Measurements from ENCODE around the gene RBM11. TPM values are rescaled to one million over a fixed set of nuclear protein-coding genes. Genes with fewer than 3 reads are reported as not detected.

RBM11 gene
- polyA plus RNA-seq, 1 of the 3 experiments (the other 2 are of a cell fraction): not detected

DNA sequence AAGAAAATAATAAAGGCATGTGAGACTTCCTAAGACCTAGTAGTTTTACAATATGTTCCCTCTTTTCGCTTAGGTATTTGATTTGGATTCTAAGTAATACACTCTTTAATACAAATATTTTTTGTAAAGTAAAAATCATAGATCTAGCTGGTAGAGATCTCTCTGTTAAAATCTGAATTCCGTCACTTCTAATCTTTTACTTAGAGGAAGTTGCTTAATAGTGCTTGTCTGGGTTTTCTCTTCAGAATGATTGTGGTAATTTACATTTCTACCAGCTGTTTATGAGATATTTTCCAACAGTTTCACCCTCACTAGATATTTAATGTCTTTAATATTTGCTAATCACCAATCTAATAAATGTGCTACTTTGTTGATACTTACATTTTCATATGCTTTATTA lies 23.3 kb downstream of the RBM11 start:
- Histone ChIP-seq H3K27me3 (ENCODE audit: insufficient read depth) (no peaks in the 10 kb centered on the region), H3K79me2 (ENCODE audit: insufficient read depth) (no peaks in the 10 kb centered on the region), H4K20me1 (ENCODE audit: insufficient read depth) (no peaks in the 10 kb centered on the region), H3K4me2 (no peak overlapping the region), H3K4me1 (ENCODE audit: control insufficient read depth in 1 of 2, insufficient read depth in 2 of 2, low read depth in 1 of 2, low read length in 1 of 2) (peaks cover 0 to 5% of the 10 kb centered on the region in 2 experiments; a peak in 1 of 4 replicates), H3K9me3 (no peaks in the 10 kb centered on the region), H3F3A (replicated peaks; ENCODE audit: insufficient read depth) (no peaks in the 10 kb centered on the region), H3K9me2 (no peaks in the 10 kb centered on the region), H3K4me3 (ENCODE audit: low read depth in 2 of 2, low read length in 1 of 2) (no peak overlapping the region), H2AFZ (ENCODE audit: low read depth) (no peak overlapping the region), H3K9ac (no peak overlapping the region), H3K36me3 (replicated peaks in 1 of 2; ENCODE audit: control insufficient read depth in 1 of 2, insufficient read depth in 2 of 2, low read length in 1 of 2) (no peaks in the 10 kb centered on the region), H3K27ac (ENCODE audit: low read depth in 2 of 2, low read length in 1 of 2) (no peak overlapping the region)
- ChIA-PET CTCF (interaction anchor here (1.5 to 4.5 kb wide), 2 partner anchors 15 to 20 kb away, joined by 7 to 13 read pairs; no protein-coding TSS in a partner anchor), POLR2A (no interaction called here)
- TF ChIP-seq CHD2 (IDR thresholded peaks at IDR 0.05; ENCODE audit: low read length, partially characterized antibody) (no peak), NFIC (IDR thresholded peaks at IDR 0.05; ENCODE audit: borderline replicate concordance) (no peak), FOXJ3 (CRISPR knock-in tag; IDR thresholded peaks at IDR 0.05) (no peak), POLR2AphosphoS5 (IDR thresholded peaks at IDR 0.05; ENCODE audit: low read depth, low read length) (no peak), ELF1 (IDR thresholded peaks at IDR 0.05) (no peak), MEF2A (IDR thresholded peaks at IDR 0.05; ENCODE audit: borderline replicate concordance, low read depth) (no peak), FOSL2 (IDR thresholded peaks at IDR 0.05; ENCODE audit: borderline replicate concordance, low read depth) (no peak), EP300 (IDR thresholded peaks at IDR 0.05; ENCODE audit: borderline replicate concordance in 1 of 2, low read depth in 1 of 2, low read length in 1 of 2) (no peak), RFX5 (IDR thresholded peaks at IDR 0.05; ENCODE audit: low read length) (no peak), SMC3 (IDR thresholded peaks at IDR 0.05; ENCODE audit: low read depth, low read length) (no peak), RAD21 (IDR thresholded peaks at IDR 0.05; ENCODE audit: low read length) (no peak), YY1 (IDR thresholded peaks at IDR 0.05; ENCODE audit: low read depth) (no peak), GABPA (IDR thresholded peaks at IDR 0.05; ENCODE audit: low read depth) (no peak), FOXM1 (IDR thresholded peaks at IDR 0.05; ENCODE audit: low read depth) (no peak), SIN3A (IDR thresholded peaks at IDR 0.05; ENCODE audit: borderline replicate concordance, low read depth, low read length) (no peak), TEAD4 (IDR thresholded peaks at IDR 0.05; ENCODE audit: borderline replicate concordance, insufficient read depth) (no peak), EZH2phosphoT487 (IDR thresholded peaks at IDR 0.05; ENCODE audit: borderline replicate concordance, low read depth) (no peak)
- TF ChIP-seq, protein P1, sequence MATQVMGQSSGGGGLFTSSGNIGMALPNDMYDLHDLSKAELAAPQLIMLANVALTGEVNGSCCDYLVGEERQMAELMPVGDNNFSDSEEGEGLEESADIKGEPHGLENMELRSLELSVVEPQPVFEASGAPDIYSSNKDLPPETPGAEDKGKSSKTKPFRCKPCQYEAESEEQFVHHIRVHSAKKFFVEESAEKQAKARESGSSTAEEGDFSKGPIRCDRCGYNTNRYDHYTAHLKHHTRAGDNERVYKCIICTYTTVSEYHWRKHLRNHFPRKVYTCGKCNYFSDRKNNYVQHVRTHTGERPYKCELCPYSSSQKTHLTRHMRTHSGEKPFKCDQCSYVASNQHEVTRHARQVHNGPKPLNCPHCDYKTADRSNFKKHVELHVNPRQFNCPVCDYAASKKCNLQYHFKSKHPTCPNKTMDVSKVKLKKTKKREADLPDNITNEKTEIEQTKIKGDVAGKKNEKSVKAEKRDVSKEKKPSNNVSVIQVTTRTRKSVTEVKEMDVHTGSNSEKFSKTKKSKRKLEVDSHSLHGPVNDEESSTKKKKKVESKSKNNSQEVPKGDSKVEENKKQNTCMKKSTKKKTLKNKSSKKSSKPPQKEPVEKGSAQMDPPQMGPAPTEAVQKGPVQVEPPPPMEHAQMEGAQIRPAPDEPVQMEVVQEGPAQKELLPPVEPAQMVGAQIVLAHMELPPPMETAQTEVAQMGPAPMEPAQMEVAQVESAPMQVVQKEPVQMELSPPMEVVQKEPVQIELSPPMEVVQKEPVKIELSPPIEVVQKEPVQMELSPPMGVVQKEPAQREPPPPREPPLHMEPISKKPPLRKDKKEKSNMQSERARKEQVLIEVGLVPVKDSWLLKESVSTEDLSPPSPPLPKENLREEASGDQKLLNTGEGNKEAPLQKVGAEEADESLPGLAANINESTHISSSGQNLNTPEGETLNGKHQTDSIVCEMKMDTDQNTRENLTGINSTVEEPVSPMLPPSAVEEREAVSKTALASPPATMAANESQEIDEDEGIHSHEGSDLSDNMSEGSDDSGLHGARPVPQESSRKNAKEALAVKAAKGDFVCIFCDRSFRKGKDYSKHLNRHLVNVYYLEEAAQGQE (IDR thresholded peaks at IDR 0.05; ENCODE audit: low read depth, low read length): no peak
- TF ChIP-seq, protein P2, sequence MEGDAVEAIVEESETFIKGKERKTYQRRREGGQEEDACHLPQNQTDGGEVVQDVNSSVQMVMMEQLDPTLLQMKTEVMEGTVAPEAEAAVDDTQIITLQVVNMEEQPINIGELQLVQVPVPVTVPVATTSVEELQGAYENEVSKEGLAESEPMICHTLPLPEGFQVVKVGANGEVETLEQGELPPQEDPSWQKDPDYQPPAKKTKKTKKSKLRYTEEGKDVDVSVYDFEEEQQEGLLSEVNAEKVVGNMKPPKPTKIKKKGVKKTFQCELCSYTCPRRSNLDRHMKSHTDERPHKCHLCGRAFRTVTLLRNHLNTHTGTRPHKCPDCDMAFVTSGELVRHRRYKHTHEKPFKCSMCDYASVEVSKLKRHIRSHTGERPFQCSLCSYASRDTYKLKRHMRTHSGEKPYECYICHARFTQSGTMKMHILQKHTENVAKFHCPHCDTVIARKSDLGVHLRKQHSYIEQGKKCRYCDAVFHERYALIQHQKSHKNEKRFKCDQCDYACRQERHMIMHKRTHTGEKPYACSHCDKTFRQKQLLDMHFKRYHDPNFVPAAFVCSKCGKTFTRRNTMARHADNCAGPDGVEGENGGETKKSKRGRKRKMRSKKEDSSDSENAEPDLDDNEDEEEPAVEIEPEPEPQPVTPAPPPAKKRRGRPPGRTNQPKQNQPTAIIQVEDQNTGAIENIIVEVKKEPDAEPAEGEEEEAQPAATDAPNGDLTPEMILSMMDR (IDR thresholded peaks at IDR 0.05): no peak
- TF ChIP-seq, protein P3, sequence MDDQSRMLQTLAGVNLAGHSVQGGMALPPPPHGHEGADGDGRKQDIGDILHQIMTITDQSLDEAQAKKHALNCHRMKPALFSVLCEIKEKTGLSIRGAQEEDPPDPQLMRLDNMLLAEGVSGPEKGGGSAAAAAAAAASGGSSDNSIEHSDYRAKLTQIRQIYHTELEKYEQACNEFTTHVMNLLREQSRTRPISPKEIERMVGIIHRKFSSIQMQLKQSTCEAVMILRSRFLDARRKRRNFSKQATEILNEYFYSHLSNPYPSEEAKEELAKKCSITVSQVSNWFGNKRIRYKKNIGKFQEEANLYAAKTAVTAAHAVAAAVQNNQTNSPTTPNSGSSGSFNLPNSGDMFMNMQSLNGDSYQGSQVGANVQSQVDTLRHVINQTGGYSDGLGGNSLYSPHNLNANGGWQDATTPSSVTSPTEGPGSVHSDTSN (IDR thresholded peaks at IDR 0.05): no peak
- 17% methylated on average over 2 of the region's 2 CpGs for WGBS (ENCODE audit: low lambda C conversion rate)
- DNase-seq: no peak
